GM12874 (cell line): ENCODE data around the gene MAPKAPK2.

ENCODE experiments used
- TF ChIP-seq, protein P1 (sequence below): IDR thresholded peaks from 2 replicates; pipeline ENCODE4 v1.5.1; 2011; ENCODE audit warnings: low read depth, mild to moderate bottlenecking, control low read depth, low read length, moderate library complexity; ENCODE audit not compliant: insufficient read depth

MAPKAPK2 gene

GRCh38 chr1:206694171-206695124, 9.7 kb downstream of the MAPKAPK2 start:
- TF ChIP-seq, protein P1, sequence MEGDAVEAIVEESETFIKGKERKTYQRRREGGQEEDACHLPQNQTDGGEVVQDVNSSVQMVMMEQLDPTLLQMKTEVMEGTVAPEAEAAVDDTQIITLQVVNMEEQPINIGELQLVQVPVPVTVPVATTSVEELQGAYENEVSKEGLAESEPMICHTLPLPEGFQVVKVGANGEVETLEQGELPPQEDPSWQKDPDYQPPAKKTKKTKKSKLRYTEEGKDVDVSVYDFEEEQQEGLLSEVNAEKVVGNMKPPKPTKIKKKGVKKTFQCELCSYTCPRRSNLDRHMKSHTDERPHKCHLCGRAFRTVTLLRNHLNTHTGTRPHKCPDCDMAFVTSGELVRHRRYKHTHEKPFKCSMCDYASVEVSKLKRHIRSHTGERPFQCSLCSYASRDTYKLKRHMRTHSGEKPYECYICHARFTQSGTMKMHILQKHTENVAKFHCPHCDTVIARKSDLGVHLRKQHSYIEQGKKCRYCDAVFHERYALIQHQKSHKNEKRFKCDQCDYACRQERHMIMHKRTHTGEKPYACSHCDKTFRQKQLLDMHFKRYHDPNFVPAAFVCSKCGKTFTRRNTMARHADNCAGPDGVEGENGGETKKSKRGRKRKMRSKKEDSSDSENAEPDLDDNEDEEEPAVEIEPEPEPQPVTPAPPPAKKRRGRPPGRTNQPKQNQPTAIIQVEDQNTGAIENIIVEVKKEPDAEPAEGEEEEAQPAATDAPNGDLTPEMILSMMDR: no peak

DNA sequence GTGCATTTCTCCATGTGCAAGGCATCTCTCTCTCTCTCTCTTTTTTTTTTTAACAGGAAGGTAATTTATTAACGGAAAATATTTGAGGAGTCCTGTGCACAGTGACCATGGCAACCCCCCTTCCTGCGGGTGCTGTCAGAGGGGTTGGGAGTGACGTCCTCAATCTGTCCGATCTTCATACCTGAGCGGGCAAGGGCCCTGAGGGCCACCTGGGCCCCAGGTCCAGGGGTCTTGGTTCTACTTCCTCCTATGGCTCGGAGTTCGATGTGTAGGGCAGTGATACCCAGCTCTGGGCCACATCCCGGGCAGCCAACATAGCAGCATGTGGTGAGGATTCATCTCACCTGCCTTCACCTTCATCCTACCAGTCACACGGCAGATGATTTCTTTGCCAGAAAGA, 11.0 kb downstream of the MAPKAPK2 start:
- TF ChIP-seq, protein P1: no peak

DNA sequence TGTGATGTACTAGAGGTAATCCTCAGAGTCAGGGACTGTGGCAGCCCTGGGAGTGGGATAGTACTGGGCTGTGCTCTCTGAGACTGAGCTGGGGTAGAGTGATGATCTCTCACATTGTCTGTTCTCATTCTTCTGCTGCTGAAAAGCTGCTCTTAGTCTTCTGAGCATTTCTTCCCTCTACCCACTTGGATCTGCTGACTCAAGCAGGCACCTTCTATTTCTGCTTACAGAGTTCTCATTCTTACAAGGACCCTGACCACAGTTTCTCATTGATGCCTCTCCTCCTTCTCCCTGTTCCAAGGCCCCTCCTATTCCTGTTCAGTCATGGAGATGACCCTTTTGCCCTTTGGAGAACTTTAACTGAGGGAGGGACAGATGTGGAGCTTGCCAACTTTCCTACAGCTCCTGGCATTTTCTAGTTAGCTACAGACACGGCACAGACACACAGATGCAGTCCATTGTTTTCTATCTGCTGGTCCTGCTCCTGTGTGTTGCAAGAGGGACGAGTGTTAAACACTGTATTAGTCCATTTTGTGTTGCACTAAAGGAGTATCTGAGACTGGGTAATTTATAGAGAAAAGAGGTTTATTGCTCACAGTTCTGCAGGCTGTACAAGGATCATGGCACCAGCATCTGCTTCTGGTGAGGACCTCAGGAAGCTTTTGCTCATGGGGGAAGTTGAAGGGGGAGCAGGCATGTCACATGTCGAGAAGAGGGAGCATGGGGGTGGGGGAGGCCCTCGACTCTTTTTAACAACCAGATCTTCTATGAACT, 12.3 kb downstream of the MAPKAPK2 start:
- TF ChIP-seq, protein P1: no peak

GRCh38 chr1:206698011-206698410, 13.3 kb downstream of the MAPKAPK2 start:
- TF ChIP-seq, protein P1: no peak

- TF ChIP-seq, protein P1: no peak
Observed at GRCh38 chr1:206699000-206699586, 14.4 kb downstream of the MAPKAPK2 start.

GRCh38 chr1:206699626-206700025, 14.9 kb downstream of the MAPKAPK2 start:
- TF ChIP-seq, protein P1: no peak

DNA sequence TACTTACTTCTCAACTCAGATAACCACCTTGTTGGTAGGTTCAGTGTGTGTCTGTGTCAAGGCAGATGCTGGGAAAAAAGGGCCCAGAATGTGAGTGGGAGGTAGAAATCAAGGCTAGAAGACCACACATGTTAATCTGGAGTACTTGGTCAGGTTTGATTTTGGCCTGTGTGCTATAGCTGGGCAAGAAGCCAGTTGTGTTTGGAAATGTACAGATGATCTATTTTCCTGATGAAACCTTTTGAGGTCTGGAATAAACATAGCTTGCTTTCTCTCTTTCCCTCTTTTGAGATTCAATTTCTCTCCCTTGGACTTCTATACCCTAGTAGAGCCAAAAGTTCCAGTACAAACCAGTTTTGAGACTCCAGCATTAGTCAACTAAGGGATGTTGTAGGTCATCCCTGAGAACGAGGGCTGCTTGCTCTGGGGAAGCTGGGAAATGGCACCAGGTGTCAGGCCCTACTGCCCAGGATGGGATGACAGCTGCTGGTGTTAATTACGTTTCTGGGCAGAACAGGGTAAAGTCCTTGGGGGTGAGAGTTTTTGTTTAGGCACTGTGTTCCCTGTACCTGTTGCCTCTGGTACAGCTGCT, 15.8 kb downstream of the MAPKAPK2 start:
- TF ChIP-seq, protein P1: no peak
